Tibial nerve (tissue), 4 donors: ENCODE measurements around the gene BRPF1. TPM values are rescaled to one million over a fixed set of nuclear protein-coding genes. Genes with fewer than 3 reads are reported as not detected.

Source experiments
- DNase-seq, 2 donors: peaks; one replicate each; pipeline ENCODE4 v3.0.0-alpha.2; 2019; ENCODE audit warnings: low spot score in 2 of 2
- H3K27ac ChIP-seq, 4 donors: fragments of 200-600 bp; sonication (generic) in 3 of 4; one replicate each; pipeline ENCODE4 v1.5.1; 2017 to 2019; ENCODE audit warnings: mild to moderate bottlenecking in 1 of 4
- H3K27me3 ChIP-seq, 2 donors: fragments of 200-600 bp; sonication (generic) in 1 of 2; one replicate each; pipeline versions ENCODE4 v1.5.1 to v1.6.0; 2017 to 2019
- H3K36me3 ChIP-seq, 3 donors: fragments of 200-600 bp; sonication (generic); one replicate each; pipeline ENCODE4 v1.5.1; 2018 to 2019
- H3K4me1 ChIP-seq, 4 donors: fragments of 200-600 bp; sonication (generic) in 3 of 4; one replicate each; pipeline ENCODE4 v1.5.1; 2017 to 2019
- H3K4me3 ChIP-seq, 4 donors: fragments of 200-600 bp; sonication (generic) in 3 of 4; one replicate each; pipeline ENCODE4 v1.5.1; 2017 to 2019; ENCODE audit warnings: mild to moderate bottlenecking in 1 of 4, moderate library complexity in 1 of 4
- H3K9me3 ChIP-seq, 4 donors: fragments of 200-600 bp; sonication (generic) in 3 of 4; one replicate each; pipeline ENCODE4 v1.5.1; 2017 to 2019
- EP300 ChIP-seq, 2 donors: sonication (generic); formaldehyde crosslinking; IDR thresholded peaks; one replicate each; pipeline ENCODE4 v1.6.1; 2017; ENCODE audit warnings: antibody characterized with exemption in 2 of 2, mild to moderate bottlenecking in 1 of 2
- POLR2A ChIP-seq, 2 donors: fragments of 450-650 bp; IDR thresholded peaks; one replicate each; pipeline ENCODE4 v1.6.1; 2017; ENCODE audit warnings: antibody characterized with exemption in 2 of 2, mild to moderate bottlenecking in 2 of 2, moderate library complexity in 2 of 2
- WGBS, 2 donors: methylation state at CpG; one replicate each; pipeline ENCODE4 v1.1.5; 2018; 5-methylcytosine and 5-hydroxymethylcytosine counted together
- total RNA-seq, 4 donors: library from RNA; depleted of rRNA; stranded (reverse); fragments of >200 nt; gene quantifications; one replicate each; pipeline ENCODE4 v1.1.0, GENCODE V29; 2016
- TF ChIP-seq, protein P1 (sequence below), 5 experiments: fragments of 200-600 bp in 3 of 5; fragments of 450-650 bp in 2 of 5; sonication (generic) in 3 of 5; IDR thresholded peaks; one replicate each; pipeline ENCODE4 v1.5.1; 2016 to 2019; ENCODE audit warnings: antibody characterized with exemption in 5 of 5, mild to moderate bottlenecking in 3 of 5, moderate library complexity in 2 of 5

The BRPF1 gene
- total RNA-seq, 4 donors from 2014 or later = 18.0 to 21.0 (median 20.6) TPM

DNA sequence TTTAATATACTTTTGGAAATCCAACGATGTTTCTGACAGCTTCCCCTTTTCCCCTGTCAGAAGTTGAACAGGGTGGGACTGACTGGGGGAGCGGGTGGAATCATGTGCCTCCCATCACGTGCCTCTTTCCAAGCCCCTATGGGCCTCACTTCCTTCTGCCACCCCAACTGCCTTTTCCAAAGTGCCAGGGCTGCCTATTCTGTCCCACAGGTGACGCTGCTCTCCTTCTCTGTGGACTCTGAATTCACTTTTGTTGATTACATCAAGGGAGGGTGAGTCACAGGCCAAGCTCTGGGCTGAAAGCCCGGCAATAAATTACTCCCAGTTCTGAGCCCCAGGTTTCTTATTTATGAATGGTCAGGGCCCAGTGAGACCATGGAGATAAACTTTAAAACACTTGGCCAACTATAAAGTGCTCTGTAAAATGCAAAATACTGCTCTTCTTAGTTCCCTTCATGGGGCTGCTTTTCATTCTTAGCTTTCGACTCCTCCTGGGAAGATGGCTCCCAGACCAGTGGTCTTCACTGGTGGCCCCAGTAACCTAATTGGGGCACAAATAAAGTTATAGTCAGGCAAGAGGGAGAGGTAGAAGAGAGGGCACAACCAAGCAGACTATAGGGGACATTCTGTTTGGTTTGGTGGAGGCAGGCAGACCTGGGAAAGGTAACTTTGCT, 15.6 kb upstream of the BRPF1 start:
- H3K36me3 ChIP-seq = no peaks in the 10 kb centered on the region
- 28 to 34% methylated on average over 6 of the region's 6 CpGs for WGBS, 2 donors
- H3K4me3 ChIP-seq = no peak overlapping the region

GRCh38 chr3:9716801-9717555, 14.6 kb upstream of the BRPF1 start:
- H3K4me3 ChIP-seq = no peak overlapping the region
- 81 to 85% methylated on average over 5 of the region's 5 CpGs for WGBS, 2 donors
- no peak overlapping the region for H3K27ac ChIP-seq
- H3K4me1 ChIP-seq = peaks cover 0 to 17% (median 3%) of the 10 kb centered on the region in 4 donors
- H3K36me3 ChIP-seq = no peaks in the 10 kb centered on the region
- no peaks in the 10 kb centered on the region for H3K9me3 ChIP-seq
- H3K27me3 ChIP-seq = no peaks in the 10 kb centered on the region
- TF ChIP-seq, protein P1, sequence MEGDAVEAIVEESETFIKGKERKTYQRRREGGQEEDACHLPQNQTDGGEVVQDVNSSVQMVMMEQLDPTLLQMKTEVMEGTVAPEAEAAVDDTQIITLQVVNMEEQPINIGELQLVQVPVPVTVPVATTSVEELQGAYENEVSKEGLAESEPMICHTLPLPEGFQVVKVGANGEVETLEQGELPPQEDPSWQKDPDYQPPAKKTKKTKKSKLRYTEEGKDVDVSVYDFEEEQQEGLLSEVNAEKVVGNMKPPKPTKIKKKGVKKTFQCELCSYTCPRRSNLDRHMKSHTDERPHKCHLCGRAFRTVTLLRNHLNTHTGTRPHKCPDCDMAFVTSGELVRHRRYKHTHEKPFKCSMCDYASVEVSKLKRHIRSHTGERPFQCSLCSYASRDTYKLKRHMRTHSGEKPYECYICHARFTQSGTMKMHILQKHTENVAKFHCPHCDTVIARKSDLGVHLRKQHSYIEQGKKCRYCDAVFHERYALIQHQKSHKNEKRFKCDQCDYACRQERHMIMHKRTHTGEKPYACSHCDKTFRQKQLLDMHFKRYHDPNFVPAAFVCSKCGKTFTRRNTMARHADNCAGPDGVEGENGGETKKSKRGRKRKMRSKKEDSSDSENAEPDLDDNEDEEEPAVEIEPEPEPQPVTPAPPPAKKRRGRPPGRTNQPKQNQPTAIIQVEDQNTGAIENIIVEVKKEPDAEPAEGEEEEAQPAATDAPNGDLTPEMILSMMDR (IDR thresholded peaks at IDR 0.05) = no peak
- TF ChIP-seq EP300 (IDR thresholded peaks at IDR 0.05) (no peak), POLR2A (IDR thresholded peaks at IDR 0.05) (no peak)
- no peak for DNase-seq

More for the DNA sequence above, 15.6 kb upstream of the BRPF1 start:
- no peaks in the 10 kb centered on the region for H3K9me3 ChIP-seq
- H3K4me1 ChIP-seq = peaks cover 0 to 17% (median 3%) of the 10 kb centered on the region in 4 donors
- TF ChIP-seq POLR2A (IDR thresholded peaks at IDR 0.05) (no peak), EP300 (IDR thresholded peaks at IDR 0.05) (peak in 1 of 2 donors; percentile 76)
- TF ChIP-seq, protein P1 (IDR thresholded peaks at IDR 0.05) = peak; percentile 48 to 81 (median 73)
- DNase-seq = peak; percentile 65 to 79
- no peaks in the 10 kb centered on the region for H3K27me3 ChIP-seq
- H3K27ac ChIP-seq = peak overlapping the region in 3 of 4 donors; percentile 13 to 89 (median 66)

GRCh38 chr3:9717563-9717962, 14.0 kb upstream of the BRPF1 start:
- 85 to 94% methylated on average over 1 of the region's 1 CpG for WGBS, 2 donors
- Histone ChIP-seq H3K27me3 (no peaks in the 10 kb centered on the region), H3K9me3 (no peaks in the 10 kb centered on the region), H3K4me1 (peaks cover 0 to 17% (median 3%) of the 10 kb centered on the region in 4 donors), H3K4me3 (no peak overlapping the region), H3K36me3 (no peaks in the 10 kb centered on the region), H3K27ac (no peak overlapping the region)
- TF ChIP-seq, protein P1 (IDR thresholded peaks at IDR 0.05) = no peak
- no peak for TF ChIP-seq EP300 (IDR thresholded peaks at IDR 0.05)
- TF ChIP-seq POLR2A (IDR thresholded peaks at IDR 0.05) = no peak
- DNase-seq = no peak

DNA sequence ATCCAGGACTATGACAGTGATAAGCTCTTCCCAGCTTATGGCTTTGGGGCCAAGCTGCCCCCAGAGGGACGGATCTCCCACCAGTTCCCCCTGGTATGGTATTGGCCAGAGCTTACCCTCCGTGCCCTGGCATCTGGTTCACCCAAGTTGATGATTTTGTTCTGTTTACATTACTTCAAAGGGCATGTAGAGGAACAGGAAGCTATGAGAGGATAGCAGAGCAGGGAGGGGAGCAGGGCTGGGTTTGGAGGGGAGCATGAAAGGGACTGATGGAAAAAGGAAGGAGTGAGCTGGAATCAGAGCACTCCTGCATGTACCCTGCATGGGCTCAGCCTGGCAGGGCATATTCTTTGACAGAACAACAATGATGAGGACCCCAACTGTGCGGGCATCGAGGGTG, 13.4 kb upstream of the BRPF1 start:
- TF ChIP-seq EP300 (IDR thresholded peaks at IDR 0.05) (no peak), POLR2A (IDR thresholded peaks at IDR 0.05) (no peak)
- TF ChIP-seq, protein P1 (IDR thresholded peaks at IDR 0.05) = no peak
- no peak for DNase-seq
- Histone ChIP-seq H3K27ac (no peak overlapping the region), H3K36me3 (no peaks in the 10 kb centered on the region), H3K27me3 (no peaks in the 10 kb centered on the region), H3K4me1 (peaks cover 0 to 17% (median 3%) of the 10 kb centered on the region in 4 donors), H3K4me3 (no peak overlapping the region), H3K9me3 (no peaks in the 10 kb centered on the region)
- 72 to 84% methylated on average over 4 of the region's 4 CpGs for WGBS, 2 donors
